COLO668 (cell line): ENCODE results near the gene ELF1.
"Not testable (repeated sequence)": the region's sequence is repeated elsewhere in the genome, so short reads cannot be mapped to it uniquely, and the experiment has no call there.

Experiments used
- DNase-seq: peaks from one replicate; lab custom pipeline; 2025; ENCODE audit not compliant: unreplicated experiment; lab: John Stamatoyannopoulos, UW

The ELF1 gene

DNA sequence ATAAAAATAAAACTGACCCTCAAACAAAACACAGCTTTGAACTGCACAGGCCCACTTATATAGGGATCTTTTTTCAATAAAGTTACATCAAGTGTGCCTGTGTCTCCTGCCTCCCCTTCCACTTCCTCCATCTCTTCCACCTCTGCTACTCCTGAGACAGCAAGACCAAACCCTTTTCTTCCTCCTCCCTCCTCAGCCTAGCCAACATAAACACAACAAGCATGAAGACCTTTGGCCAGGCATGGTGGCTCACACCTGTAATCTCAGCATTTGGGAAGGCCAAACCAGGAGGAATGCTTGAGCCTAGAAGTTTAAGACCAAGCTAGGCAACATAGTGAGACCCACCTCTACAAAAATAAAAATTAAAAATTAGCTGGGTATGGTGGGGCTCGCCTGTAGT, 72.6 kb downstream of the ELF1 start:
- no peak for DNase-seq

DNA sequence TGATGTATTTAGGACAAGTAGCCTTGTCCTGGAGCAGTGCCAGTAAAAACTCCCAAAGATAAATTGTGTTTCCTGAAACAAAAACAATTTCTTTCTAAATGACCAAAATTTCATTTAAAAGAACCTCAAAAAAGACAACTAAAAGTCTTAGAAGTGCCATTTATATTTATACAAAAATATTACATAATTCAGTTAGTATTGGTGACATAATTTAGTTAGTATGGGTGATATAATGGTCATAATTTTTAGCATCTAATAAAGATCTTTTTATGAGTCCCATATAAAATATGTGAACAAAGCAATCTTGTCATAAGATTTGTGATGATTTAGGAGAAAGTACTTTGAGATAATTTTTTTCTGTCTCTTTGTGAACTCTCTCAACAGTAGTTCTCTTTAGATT, 76.0 kb downstream of the ELF1 start:
- no peak for DNase-seq

DNA sequence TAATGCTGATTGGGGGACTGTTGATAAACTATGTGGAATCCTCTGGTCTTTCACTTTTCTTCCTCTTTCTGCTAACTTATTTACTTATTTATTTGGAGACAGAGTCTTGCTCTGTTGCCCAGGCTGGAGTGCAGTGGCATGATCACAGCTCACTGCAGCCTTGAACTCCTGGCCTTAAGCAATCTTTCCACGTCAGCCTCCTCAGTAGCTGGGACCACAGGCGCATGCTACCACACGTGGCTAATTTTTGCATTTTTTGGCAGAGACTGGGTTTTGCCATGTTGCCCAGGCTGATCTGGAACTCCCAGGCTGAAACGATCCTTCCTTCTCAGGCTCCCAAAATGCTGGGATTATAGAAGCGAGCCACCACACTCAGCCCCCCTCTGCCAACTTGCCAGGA, 77.5 kb downstream of the ELF1 start:
- DNase-seq, result no peak

DNA sequence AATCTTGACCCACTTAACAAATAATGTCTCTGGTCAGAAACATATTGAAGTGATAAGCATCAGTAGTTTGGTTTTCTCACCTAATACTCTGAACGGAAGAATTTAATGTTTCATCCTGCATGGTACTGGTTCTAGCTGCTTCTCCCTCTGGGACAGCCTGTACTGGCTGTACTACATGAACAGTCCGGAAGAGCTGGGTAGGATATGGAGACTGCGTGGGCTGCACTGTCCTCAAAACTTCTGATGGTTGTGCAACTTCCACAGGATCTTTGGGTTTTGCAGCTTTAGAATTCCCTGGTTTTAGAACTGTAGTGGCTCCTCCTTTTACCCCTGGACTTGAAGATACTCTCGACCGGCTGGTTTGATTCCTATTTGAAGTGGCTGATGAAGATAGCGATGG, 78.3 kb downstream of the ELF1 start:
- no peak for DNase-seq

DNA sequence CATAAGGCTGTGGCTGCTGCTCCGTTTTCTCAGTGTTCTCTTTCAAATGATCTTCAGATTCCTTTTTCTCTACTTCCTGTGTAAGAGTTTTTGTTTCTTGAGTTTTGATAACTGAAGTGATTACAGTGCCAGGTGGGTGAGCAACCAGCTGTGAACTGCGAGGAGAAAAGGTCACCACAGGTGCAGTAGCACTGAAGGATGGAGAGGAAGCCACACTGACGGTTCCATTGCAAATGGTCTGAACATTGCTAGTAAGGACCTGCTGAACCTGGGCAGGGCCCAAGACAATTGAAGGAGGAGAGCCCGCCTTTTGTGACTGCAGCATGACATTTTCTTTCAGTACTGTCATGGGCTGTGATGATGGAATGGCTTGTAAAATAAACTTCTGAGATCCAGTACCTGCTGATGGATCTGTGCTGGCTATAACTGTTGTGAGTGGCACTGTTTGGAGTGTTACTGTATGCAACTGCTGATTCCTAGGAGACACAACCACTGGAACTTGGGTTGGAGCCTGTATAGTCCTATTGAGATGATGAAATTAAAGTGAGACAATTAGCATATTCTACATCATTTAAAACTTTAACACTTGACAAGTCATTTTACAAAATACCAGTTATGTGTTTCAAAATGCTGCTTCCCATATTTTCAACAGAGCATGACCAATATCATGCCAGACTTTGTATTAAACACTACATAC, 85.5 kb downstream of the ELF1 start:
- DNase-seq, result no peak

DNA sequence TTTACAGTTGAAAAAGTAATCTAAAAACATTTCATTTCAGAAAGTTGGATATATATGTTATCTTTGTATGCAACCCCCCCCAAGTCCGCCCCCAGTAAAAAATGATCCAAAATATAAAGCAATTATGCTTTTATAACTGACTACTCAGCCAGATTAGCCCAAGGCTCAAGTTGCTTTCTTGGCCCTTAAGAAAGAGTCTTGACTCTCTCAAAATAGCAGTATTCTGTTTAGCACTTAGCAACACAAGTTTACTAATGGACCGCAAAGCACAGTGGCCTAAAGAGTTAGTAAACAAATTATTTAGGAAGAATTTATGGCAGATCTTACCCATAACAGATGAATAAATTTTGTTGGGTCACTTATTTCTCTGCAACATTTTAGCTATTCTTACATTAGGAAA, 86.9 kb downstream of the ELF1 start:
- no peak for DNase-seq

- no peak for DNase-seq
Measured at GRCh38 chr13:40931719-40932118, 87.4 kb downstream of the ELF1 start.

DNA sequence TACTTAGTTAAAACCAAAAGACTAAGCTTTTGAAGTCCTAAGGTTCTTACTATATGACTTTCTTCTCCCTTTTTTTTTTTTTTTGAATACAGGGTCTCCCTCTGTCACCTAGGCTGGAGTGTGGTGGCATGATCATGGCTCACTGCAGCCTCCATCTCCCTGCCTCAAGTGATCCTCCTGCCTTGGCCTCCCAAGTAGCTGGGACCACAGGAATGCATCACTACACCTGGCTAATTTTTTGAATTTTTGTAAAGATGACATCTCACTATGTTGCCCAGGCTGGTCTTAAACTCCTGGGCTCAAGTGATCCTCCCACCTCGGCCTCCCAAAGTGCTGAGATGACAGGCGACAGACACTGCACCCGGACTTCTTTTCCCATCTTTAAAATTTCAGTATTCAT, 89.2 kb downstream of the ELF1 start:
- DNase-seq, result not testable (repeated sequence)

- no peak for DNase-seq
Measured at GRCh38 chr13:40928980-40929379, 90.1 kb downstream of the ELF1 start.

DNA sequence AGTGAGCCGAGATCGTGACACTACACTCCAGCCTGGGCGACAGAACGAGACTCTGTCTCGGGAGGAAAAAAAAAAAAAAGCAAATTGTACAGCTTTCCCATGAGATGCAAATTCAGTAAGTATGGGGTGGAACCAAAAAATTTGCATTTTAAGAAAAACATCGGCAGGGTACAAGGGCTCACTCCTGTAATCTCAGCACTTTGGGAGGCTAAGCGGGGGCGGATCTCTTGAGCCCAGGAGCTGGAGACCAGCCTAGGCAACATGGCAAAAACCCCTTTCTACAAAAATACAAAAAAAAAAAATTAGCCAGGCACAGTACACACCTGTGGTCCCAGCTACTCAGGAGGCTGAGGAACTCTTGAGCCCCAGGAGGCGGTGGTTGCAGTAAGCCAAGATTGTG, 91.2 kb downstream of the ELF1 start:
- no peak for DNase-seq

GRCh38 chr13:40923867-40924266, 95.2 kb downstream of the ELF1 start:
- DNase-seq, result no peak

DNA sequence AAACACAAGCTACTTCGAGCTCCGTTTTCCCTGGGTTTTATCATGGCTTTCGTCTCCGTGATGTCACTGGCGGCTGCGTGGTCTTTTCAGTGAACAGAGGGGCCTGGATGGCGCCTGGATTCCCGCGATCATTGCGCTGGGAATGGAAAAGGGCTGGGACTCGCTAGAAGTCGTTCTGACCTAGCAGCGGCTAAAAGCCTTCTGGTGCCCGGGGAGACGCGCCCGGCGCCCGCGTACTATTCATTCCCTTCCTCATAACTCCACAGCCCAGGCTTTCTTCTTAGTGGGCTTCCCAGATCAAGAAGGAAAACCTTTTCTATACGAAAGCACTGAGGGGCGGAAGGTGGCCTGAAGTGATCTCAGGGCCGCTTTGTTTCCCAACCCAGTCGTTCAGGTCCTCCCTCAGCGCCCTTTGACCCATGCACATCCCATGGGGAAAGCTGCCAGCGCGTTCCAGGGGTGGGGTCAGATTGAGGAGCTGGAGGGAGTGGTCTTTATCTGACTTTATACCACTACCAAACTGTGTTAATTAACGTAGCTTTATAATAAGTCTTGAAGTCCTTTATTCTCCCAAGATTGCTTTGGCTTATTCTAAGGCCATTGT, 96.6 kb downstream of the ELF1 start:
- DNase-seq, result peak; percentile 50

DNA sequence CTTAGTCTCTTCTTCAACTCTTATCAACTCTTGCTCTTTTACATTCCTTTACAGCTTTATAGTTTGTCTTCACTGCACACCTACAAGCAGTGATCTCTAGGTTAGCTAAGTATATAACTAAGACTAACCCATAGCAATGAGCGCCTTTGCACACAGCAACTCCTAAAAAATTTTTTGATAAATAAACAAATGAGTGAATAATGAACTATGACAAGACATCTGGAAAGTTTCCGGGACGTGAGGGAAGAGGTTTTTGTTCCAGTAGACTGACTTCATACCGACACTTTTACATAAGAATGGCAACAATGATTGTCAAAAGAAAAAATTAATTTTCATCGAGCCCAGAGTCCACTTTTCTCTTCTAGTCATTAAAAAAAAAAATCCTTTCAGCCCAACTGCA, 98.3 kb downstream of the ELF1 start:
- no peak for DNase-seq

DNA sequence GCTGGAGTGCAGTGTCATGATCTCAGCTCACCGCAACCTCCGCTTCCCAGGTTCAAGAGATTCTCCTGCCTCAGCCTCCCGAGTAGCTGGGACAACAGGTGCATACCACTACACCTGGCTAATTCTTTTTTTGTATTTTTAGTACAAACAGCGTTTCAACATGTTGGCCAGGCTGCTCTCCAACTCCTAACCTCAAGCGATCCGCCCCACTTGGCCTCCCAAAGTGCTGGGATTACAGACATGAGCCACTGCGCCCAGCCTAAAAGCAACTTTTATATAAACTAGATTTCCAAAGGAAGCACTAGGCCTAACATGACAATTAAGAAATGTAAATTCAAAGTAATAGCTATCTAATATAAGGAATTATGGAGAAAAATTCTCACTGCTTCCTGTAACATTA, 99.2 kb downstream of the ELF1 start:
- DNase-seq, result not testable (repeated sequence)

DNA sequence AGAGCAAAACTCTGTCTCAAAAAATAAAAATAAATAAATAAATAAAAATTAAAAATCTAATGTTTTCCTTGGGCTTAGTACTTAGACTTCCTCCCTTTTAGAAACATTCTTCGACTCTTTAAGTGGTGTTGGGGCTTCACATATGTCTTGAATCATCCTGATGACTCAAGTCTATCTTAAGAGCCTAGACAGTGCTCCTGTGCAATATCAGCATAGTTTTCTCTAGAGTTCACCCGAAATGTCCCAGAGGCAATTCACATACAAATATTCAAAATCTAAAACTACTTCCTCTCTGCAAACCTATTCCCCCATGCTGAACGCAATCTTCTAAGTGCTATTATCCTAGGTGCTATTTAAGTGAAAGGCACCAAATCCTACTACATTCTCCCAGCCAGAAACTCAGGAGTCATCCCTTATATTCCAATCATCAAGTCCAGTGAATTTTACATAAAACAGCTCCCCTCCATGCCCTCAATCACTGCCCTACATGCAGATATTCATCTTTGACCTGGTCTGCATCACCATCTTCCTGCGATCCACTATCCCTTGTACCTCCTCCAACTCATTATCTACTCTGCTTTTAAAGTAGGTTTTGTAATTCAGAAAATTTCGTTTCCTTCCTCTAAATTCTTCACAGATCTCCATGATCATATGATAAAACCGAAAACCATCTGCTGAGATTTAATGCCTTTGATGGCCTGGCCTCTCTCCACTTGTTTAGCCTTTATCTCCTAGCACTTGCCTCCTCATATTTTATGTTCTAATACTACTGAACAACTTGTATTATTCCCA, 102.7 kb downstream of the ELF1 start:
- DNase-seq, result no peak

- DNase-seq, result not testable (repeated sequence)
Measured at GRCh38 chr13:40914863-40915262, 104.3 kb downstream of the ELF1 start.

GRCh38 chr13:40911341-40911740, 107.8 kb downstream of the ELF1 start:
- no peak for DNase-seq

DNA sequence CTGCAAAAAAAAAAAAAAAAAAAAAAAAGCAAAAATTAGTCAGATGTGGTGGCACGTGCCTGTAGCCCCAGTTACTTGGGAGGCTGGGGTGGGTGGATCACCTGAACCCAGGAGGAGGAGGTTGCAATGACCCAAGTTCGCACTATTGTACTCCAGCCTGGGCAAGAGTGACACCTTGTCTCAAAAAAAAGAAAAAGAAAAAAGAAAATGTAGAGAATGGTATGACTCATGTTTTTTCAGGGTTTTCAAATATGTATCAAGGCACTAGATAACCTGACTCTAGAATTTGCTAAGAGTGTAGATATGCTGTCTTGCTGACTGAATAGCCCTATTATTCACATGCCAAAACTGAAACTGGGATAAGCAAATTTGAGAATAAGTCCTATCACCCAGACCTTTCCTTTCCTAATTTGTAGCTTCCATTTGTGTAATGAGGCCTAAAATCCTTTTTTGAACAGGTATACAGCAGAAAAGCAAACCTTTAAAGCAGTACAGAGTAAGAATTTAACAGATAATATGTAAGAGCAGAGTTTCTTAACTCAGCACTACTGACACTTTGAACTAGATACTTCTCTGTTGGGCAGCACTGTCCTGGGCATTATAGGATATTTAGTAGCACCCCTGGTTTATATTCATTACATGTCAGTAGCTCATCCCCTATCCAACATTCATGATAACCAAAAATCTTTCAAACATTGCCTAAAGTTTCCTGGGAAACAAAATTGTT, 108.6 kb downstream of the ELF1 start:
- DNase-seq, result no peak

DNA sequence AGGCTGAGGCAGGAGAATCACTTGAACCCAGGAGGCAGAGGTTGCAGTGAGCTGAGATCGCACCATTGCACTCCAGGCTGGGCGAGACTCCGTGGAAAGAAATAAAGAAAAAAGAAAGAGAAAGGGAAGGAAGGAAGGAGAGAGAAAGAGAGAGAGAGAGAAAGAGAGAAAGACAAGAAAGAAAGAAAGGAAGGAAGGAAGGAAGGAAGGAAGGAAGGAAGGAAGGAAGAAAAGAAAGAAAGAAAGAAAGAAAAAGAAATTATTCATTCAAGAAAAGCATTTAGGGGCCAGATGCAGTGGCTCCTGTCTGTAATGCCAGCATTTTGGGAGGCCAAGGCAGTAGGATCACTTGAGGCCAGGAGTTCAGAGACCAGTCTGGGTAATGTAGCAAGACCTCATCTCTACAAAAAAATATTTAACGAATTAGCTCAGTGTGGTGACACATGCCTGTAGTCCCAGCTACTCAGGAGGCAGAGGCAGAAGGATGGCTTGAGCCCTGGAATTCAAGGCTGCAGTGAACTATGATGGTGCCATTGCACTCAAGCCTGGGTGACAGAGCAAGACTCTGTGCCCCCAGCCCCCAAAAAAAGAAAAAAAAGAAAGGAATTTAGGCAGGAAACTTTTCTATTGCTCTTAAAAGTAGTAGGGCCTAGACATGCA, 109.4 kb downstream of the ELF1 start:
- DNase-seq, result not testable (repeated sequence)

- no peak for DNase-seq
Measured at GRCh38 chr13:40908546-40908945, 110.6 kb downstream of the ELF1 start.

- not testable (repeated sequence) for DNase-seq
Measured at GRCh38 chr13:40901032-40901431, 118.1 kb downstream of the ELF1 start.
